IMR-90 (cell line): ENCODE results near the gene PROCA1.
"Not testable (repeated sequence)": the region's sequence is repeated elsewhere in the genome, so short reads cannot be mapped to it uniquely, and the experiment has no call there.

Experiments used
- CTCF ChIP-seq: conservative IDR thresholded peaks from 2 replicates; pipeline ENCODE4 v1.5.1; 2012; ENCODE audit warnings: mild to moderate bottlenecking, low read depth, low read length, improper control_type of control experiment
- MAFK ChIP-seq: IDR thresholded peaks from 2 replicates; pipeline ENCODE4 v1.6.1; 2012; ENCODE audit warnings: low read depth, low read length, improper control_type of control experiment
- MXI1 ChIP-seq: IDR thresholded peaks from 2 replicates; pipeline ENCODE4 v1.6.1; 2012; ENCODE audit warnings: low read depth, mild to moderate bottlenecking, low read length, moderate library complexity, borderline replicate concordance
- POLR2A ChIP-seq: IDR thresholded peaks from 2 replicates; pipeline ENCODE4 v1.6.1; 2012; ENCODE audit warnings: mild to moderate bottlenecking, low read depth, low read length
- RAD21 ChIP-seq: IDR thresholded peaks from 2 replicates; pipeline ENCODE4 v1.6.1; 2012; ENCODE audit warnings: low read length, improper control_type of control experiment

GRCh38 chr17:28658342-28658741 lies 53.3 kb downstream of the PROCA1 start:
- TF ChIP-seq MAFK, CTCF, MXI1, POLR2A, RAD21: not testable (repeated sequence)
